ENCODE measurements around the gene CERK. TPM values are rescaled to one million over a fixed set of nuclear protein-coding genes. Genes with fewer than 3 reads are reported as not detected.

CERK gene
- total and polyA plus RNA-seq, 2 of the 13 experiments (the other 11 are each of a cell fraction or from before 2014, with no cell fraction given), result 40.3 to 41.9 TPM

DNA sequence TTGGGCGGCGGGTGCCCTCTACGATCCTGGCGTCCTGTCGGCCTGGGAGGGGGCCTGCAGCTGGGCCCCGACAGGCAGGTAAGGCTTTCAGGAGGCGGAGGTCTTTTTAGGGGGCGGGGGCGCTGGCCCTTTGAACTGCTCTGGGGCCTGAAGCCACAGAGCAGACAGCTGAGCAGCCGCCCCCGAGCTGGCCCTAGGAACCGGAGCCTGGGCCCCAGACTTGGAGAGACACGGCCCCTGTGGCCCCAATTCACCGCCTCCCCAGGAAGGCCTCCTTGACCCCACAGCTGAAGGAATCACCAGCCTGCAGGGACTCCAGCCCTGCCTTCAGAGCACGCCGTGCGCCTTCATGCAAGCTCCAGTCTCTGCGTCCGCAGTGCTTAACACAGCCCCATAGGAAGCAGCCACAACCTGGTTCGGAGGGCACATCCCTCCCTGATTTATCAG is 618 bp upstream of the CERK start (continued):
- TF ChIP-seq, protein P1, sequence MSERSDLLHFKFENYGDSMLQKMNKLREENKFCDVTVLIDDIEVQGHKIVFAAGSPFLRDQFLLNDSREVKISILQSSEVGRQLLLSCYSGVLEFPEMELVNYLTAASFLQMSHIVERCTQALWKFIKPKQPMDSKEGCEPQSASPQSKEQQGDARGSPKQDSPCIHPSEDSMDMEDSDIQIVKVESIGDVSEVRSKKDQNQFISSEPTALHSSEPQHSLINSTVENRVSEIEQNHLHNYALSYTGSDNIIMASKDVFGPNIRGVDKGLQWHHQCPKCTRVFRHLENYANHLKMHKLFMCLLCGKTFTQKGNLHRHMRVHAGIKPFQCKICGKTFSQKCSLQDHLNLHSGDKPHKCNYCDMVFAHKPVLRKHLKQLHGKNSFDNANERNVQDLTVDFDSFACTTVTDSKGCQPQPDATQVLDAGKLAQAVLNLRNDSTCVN (CRISPR knock-in tag; IDR thresholded peaks at IDR 0.05; ENCODE audit: borderline replicate concordance), result no peak; the same call in 1 of the 2 replicates
- TF ChIP-seq, protein P2, sequence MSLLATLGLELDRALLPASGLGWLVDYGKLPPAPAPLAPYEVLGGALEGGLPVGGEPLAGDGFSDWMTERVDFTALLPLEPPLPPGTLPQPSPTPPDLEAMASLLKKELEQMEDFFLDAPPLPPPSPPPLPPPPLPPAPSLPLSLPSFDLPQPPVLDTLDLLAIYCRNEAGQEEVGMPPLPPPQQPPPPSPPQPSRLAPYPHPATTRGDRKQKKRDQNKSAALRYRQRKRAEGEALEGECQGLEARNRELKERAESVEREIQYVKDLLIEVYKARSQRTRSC (CRISPR knock-in tag; IDR thresholded peaks at IDR 0.05; ENCODE audit: low read depth), result no peak
- TF ChIP-seq ZNF33A (CRISPR knock-in tag; IDR thresholded peaks at IDR 0.05; ENCODE audit: borderline replicate concordance) (no peak), KDM1A (CRISPR knock-in tag; IDR thresholded peaks at IDR 0.05) (no peak), FOSL2 (CRISPR knock-in tag; IDR thresholded peaks at IDR 0.05) (no peak), CBFB (CRISPR knock-in tag; IDR thresholded peaks at IDR 0.05) (0 out of 2 replicates have a peak, but pooled peaks have one; percentile 31), ZBTB1 (CRISPR knock-in tag; IDR thresholded peaks at IDR 0.05; ENCODE audit: borderline replicate concordance) (no peak), ZC3H13 (CRISPR knock-in tag; IDR thresholded peaks at IDR 0.05) (no peak), RFXANK (CRISPR knock-in tag; IDR thresholded peaks at IDR 0.05) (no peak), SIN3B (IDR thresholded peaks at IDR 0.05; ENCODE audit: low read length) (no peak), ZNF790 (CRISPR knock-in tag; IDR thresholded peaks at IDR 0.05; ENCODE audit: borderline replicate concordance) (0 out of 2 replicates have a peak, but pooled peaks have one; percentile 15), ZNF670 (CRISPR knock-in tag; IDR thresholded peaks at IDR 0.05; ENCODE audit: borderline replicate concordance) (0 out of 2 replicates have a peak, but pooled peaks have one; percentile 24), ZNF335 (CRISPR knock-in tag; IDR thresholded peaks at IDR 0.05) (no peak), RARG (CRISPR knock-in tag; IDR thresholded peaks at IDR 0.05; ENCODE audit: low read depth) (no peak), ZNF788 (CRISPR knock-in tag; IDR thresholded peaks at IDR 0.05; ENCODE audit: borderline replicate concordance) (no peak)
- TF ChIP-seq, protein P3, sequence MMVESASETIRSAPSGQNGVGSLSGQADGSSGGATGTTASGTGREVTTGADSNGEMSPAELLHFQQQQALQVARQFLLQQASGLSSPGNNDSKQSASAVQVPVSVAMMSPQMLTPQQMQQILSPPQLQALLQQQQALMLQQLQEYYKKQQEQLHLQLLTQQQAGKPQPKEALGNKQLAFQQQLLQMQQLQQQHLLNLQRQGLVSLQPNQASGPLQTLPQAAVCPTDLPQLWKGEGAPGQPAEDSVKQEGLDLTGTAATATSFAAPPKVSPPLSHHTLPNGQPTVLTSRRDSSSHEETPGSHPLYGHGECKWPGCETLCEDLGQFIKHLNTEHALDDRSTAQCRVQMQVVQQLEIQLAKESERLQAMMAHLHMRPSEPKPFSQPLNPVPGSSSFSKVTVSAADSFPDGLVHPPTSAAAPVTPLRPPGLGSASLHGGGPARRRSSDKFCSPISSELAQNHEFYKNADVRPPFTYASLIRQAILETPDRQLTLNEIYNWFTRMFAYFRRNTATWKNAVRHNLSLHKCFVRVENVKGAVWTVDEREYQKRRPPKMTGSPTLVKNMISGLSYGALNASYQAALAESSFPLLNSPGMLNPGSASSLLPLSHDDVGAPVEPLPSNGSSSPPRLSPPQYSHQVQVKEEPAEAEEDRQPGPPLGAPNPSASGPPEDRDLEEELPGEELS (CRISPR knock-in tag; IDR thresholded peaks at IDR 0.05), result no peak; the same call in 1 of the 2 replicates
- TF ChIP-seq, protein P4, sequence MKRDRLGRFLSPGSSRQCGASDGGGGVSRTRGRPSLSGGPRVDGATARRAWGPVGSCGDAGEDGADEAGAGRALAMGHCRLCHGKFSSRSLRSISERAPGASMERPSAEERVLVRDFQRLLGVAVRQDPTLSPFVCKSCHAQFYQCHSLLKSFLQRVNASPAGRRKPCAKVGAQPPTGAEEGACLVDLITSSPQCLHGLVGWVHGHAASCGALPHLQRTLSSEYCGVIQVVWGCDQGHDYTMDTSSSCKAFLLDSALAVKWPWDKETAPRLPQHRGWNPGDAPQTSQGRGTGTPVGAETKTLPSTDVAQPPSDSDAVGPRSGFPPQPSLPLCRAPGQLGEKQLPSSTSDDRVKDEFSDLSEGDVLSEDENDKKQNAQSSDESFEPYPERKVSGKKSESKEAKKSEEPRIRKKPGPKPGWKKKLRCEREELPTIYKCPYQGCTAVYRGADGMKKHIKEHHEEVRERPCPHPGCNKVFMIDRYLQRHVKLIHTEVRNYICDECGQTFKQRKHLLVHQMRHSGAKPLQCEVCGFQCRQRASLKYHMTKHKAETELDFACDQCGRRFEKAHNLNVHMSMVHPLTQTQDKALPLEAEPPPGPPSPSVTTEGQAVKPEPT (CRISPR knock-in tag; IDR thresholded peaks at IDR 0.05; ENCODE audit: low read depth), result peak; percentile 41; the same call in 1 of the 2 replicates
- TF ChIP-seq, protein P5, sequence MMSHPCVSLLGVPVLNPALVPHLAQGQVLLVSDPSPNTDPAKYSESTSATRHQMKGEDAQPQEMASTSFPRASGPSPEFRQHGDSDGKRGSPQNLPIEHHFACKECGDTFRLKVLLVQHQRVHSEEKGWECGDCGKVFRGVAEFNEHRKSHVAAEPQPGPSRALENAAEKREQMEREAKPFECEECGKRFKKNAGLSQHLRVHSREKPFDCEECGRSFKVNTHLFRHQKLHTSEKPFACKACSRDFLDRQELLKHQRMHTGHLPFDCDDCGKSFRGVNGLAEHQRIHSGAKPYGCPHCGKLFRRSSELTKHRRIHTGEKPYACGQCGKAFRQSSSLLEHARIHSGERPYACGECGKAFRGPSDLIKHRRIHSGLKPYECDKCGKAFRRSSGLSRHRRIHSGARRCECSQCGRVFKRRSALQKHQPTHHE (CRISPR knock-in tag; IDR thresholded peaks at IDR 0.05; ENCODE audit: borderline replicate concordance), result no peak
- TF ChIP-seq, protein P6, sequence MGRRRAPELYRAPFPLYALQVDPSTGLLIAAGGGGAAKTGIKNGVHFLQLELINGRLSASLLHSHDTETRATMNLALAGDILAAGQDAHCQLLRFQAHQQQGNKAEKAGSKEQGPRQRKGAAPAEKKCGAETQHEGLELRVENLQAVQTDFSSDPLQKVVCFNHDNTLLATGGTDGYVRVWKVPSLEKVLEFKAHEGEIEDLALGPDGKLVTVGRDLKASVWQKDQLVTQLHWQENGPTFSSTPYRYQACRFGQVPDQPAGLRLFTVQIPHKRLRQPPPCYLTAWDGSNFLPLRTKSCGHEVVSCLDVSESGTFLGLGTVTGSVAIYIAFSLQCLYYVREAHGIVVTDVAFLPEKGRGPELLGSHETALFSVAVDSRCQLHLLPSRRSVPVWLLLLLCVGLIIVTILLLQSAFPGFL (CRISPR knock-in tag; IDR thresholded peaks at IDR 0.05), result no peak
- TF ChIP-seq, protein P7, sequence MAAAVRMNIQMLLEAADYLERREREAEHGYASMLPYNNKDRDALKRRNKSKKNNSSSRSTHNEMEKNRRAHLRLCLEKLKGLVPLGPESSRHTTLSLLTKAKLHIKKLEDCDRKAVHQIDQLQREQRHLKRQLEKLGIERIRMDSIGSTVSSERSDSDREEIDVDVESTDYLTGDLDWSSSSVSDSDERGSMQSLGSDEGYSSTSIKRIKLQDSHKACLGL (CRISPR knock-in tag; IDR thresholded peaks at IDR 0.05), result no peak
- TF ChIP-seq, protein P8, sequence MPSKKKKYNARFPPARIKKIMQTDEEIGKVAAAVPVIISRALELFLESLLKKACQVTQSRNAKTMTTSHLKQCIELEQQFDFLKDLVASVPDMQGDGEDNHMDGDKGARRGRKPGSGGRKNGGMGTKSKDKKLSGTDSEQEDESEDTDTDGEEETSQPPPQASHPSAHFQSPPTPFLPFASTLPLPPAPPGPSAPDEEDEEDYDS (CRISPR knock-in tag; IDR thresholded peaks at IDR 0.05), result no peak

Data from HepG2 (cell line).